HEK293 (cell line): Measurements from ENCODE around the gene ELOVL4.

Experiments
- YY1 ChIP-seq: fragments of 450-650 bp; formaldehyde crosslinking; IDR thresholded peaks from 2 replicates; pipeline ENCODE4 v1.5.1; 2018; ENCODE audit warnings: missing biosample characterization, missing genetic modification characterization
- ZNF121 ChIP-seq: fragments of 450-650 bp; formaldehyde crosslinking; IDR thresholded peaks from 2 replicates; pipeline ENCODE4 v1.5.1; 2016; ENCODE audit warnings: missing biosample characterization, missing genetic modification characterization
- ZNF629 ChIP-seq: fragments of 450-650 bp; formaldehyde crosslinking; IDR thresholded peaks from 2 replicates; pipeline ENCODE4 v1.5.1; 2017; ENCODE audit warnings: missing biosample characterization, missing genetic modification characterization
- ZNF76 ChIP-seq: fragments of 450-650 bp; formaldehyde crosslinking; IDR thresholded peaks from 2 replicates; pipeline ENCODE4; 2016; ENCODE audit warnings: low read depth, missing biosample characterization, missing genetic modification characterization, borderline replicate concordance
- TF ChIP-seq, protein P1 (sequence below): fragments of 450-650 bp; formaldehyde crosslinking; IDR thresholded peaks from 2 replicates; pipeline ENCODE4 v1.5.1; 2016; ENCODE audit warnings: missing biosample characterization, missing genetic modification characterization
- TF ChIP-seq, protein P2 (sequence below): fragments of 450-650 bp; formaldehyde crosslinking; IDR thresholded peaks from 2 replicates; pipeline ENCODE4 v1.5.1; 2016; ENCODE audit warnings: missing biosample characterization, missing genetic modification characterization
- TF ChIP-seq, protein P3 (sequence below): fragments of 450-650 bp; formaldehyde crosslinking; IDR thresholded peaks from 2 replicates; pipeline ENCODE4 v1.5.1; 2016; ENCODE audit warnings: missing biosample characterization, missing genetic modification characterization

DNA sequence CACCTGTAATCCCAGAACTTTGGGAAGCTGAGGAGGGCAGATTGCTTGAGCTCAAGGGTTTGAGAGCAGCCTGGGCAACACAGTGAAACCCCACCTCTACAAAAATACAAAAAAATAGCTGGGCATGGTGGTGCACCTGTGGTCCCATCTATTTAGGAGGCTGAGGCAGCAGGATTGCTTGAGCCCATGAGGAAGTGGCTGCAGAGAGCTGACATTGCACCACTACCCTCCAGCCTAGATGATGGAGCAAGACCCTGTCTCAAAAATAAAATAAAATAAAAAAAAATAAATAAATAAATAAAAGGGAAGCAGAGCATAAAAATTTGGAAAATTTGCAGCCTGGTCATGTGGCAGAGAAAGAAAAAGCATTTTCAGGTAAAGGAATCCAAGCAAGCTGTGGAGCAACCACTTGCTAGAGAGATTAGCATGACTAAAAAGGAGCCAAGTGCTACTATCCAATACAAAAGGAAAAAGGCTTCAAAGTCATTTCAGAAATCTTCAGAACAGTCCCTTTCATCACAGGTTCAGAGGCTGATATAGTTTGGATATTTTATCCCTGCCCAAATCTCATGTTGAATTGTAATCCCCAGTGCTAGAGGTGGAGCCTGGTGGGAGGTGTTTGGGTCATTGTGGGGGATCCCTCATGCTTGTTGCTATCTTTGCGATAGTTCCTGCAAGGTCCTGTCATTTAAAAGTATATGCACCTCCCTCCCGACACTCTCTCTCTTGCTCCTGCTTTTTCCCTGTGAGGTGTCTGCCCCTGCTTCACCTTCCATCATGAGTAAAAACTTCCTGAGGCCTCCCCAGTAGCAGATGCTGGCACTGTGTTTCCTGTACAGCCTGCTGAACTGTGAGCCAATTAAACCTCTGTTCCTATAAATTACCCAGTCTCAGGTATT, 45.9 kb upstream of the ELOVL4 start:
- TF ChIP-seq ZNF629 (tag by site-specific recombination) (no peak), ZNF76 (tag by site-specific recombination) (no peak), YY1 (tag by site-specific recombination) (no peak), ZNF121 (tag by site-specific recombination) (no peak)
- TF ChIP-seq, protein P1, sequence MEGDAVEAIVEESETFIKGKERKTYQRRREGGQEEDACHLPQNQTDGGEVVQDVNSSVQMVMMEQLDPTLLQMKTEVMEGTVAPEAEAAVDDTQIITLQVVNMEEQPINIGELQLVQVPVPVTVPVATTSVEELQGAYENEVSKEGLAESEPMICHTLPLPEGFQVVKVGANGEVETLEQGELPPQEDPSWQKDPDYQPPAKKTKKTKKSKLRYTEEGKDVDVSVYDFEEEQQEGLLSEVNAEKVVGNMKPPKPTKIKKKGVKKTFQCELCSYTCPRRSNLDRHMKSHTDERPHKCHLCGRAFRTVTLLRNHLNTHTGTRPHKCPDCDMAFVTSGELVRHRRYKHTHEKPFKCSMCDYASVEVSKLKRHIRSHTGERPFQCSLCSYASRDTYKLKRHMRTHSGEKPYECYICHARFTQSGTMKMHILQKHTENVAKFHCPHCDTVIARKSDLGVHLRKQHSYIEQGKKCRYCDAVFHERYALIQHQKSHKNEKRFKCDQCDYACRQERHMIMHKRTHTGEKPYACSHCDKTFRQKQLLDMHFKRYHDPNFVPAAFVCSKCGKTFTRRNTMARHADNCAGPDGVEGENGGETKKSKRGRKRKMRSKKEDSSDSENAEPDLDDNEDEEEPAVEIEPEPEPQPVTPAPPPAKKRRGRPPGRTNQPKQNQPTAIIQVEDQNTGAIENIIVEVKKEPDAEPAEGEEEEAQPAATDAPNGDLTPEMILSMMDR (tag by site-specific recombination), result no peak
- TF ChIP-seq, protein P2, sequence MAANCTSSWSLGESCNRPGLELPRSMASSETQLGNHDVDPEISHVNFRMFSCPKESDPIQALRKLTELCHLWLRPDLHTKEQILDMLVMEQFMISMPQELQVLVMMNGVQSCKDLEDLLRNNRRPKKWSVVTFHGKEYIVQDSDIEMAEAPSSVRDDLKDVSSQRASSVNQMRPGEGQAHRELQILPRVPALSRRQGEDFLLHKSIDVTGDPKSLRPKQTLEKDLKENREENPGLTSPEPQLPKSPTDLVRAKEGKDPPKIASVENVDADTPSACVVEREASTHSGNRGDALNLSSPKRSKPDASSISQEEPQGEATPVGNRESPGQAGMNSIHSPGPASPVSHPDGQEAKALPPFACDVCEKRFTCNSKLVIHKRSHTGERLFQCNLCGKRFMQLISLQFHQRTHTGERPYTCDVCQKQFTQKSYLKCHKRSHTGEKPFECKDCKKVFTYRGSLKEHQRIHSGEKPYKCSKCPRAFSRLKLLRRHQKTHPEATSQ, result no peak
- TF ChIP-seq, protein P3, sequence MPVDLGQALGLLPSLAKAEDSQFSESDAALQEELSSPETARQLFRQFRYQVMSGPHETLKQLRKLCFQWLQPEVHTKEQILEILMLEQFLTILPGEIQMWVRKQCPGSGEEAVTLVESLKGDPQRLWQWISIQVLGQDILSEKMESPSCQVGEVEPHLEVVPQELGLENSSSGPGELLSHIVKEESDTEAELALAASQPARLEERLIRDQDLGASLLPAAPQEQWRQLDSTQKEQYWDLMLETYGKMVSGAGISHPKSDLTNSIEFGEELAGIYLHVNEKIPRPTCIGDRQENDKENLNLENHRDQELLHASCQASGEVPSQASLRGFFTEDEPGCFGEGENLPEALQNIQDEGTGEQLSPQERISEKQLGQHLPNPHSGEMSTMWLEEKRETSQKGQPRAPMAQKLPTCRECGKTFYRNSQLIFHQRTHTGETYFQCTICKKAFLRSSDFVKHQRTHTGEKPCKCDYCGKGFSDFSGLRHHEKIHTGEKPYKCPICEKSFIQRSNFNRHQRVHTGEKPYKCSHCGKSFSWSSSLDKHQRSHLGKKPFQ, result no peak
